BJ (cell line): ENCODE data around the gene STK24. TPM values are rescaled to one million over a fixed set of nuclear protein-coding genes. Genes with fewer than 3 reads are reported as not detected.
"Not testable (repeated sequence)": the region's sequence is repeated elsewhere in the genome, so short reads cannot be mapped to it uniquely, and the experiment has no call there.

ENCODE experiments used
- CTCF ChIA-PET: fragments of 350-600 bp; formaldehyde crosslinking; extraction: SDS; loops from one replicate; lab custom pipeline; 2021; ENCODE audit warnings: antibody characterized with exemption, inconsistent platforms; lab: Yijun Ruan, JAX
- POLR2A ChIA-PET: fragments of 300-600 bp; sonication (Branson Sonifier 250); formaldehyde crosslinking; extraction: SDS; loops from one replicate; lab custom pipeline; 2021; ENCODE audit warnings: antibody characterized with exemption; lab: Charles Lee
- DNase-seq: peaks from one replicate; pipeline ENCODE4 v3.0.0-alpha.2; 2011; ENCODE audit warnings: low read depth
- H3K27me3 ChIP-seq: 2 replicates; pipeline ENCODE4 v1.6.0; 2011; ENCODE audit warnings: low read length; ENCODE audit not compliant: control insufficient read depth, insufficient read depth
- H3K36me3 ChIP-seq: 2 replicates; pipeline ENCODE4 v1.5.1; 2011; ENCODE audit warnings: low read length; ENCODE audit not compliant: control insufficient read depth, insufficient read depth
- H3K4me3 ChIP-seq: 2 replicates; pipeline ENCODE4 v1.5.1; 2011; ENCODE audit warnings: low read depth, mild to moderate bottlenecking, control low read depth, low read length
- polyA plus RNA-seq: library from polyadenylated mRNA; depleted of rRNA; stranded (reverse); fragments of >200 nt; gene quantifications from 2 replicates; pipeline ENCODE4 v1.2.3, GENCODE V29; 2011
- TF ChIP-seq, protein P1 (sequence below): IDR thresholded peaks from 2 replicates; pipeline ENCODE4 v1.5.1; 2011; ENCODE audit warnings: low read depth, mild to moderate bottlenecking, control low read depth, inconsistent platforms, low read length, moderate library complexity; ENCODE audit not compliant: insufficient read depth

STK24 gene
- polyA plus RNA-seq, 1 experiment: 32.8 TPM

DNA sequence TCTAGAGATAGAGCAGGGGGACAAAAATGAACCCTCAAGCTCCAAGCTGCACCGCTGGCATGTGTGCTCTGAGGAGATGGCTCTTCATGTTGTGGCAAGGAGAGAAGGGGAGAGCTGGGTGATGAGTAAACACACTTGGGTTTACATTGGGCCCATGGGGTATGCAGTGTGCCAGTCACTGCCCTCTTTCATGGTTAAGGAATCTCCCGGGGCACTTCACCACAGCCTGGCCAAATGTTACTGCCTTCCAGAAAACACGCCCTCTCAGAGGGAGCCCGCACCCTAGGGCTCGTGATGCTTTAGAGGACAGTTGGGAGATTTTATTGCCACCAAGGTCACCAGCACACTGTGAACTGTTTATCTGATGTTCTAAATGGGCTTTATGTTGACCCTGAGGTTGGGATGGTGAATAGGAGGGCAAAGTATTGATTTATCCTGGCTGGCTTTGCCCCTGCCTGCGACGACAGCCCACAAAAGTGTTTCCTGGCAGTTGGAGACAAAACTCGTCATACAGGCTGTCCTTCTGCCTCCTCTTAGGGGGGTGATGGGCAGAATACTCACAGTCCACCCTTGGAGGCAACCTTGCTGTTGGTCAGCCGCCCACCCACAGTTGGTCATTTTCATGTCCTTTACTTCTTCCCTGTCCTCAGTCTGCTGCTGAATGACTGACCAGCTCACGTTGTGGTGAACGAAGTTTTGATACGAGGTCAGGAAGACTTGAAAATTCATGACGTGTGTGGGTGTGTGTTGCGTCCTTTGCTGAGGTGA is 156.9 kb downstream of the STK24 start:
- CTCF ChIA-PET: interaction anchor here (1.3 to 1.4 kb wide), 2 partner anchors 11 to 571 kb away, joined by 3 to 4 read pairs; no protein-coding TSS in a partner anchor
- POLR2A ChIA-PET: no interaction called here
- Histone ChIP-seq H3K27me3 (no peaks in the 10 kb centered on the region), H3K4me3 (no peak overlapping the region), H3K36me3 (peaks cover 20% of the 10 kb centered on the region)
- DNase-seq: no peak
- TF ChIP-seq, protein P1, sequence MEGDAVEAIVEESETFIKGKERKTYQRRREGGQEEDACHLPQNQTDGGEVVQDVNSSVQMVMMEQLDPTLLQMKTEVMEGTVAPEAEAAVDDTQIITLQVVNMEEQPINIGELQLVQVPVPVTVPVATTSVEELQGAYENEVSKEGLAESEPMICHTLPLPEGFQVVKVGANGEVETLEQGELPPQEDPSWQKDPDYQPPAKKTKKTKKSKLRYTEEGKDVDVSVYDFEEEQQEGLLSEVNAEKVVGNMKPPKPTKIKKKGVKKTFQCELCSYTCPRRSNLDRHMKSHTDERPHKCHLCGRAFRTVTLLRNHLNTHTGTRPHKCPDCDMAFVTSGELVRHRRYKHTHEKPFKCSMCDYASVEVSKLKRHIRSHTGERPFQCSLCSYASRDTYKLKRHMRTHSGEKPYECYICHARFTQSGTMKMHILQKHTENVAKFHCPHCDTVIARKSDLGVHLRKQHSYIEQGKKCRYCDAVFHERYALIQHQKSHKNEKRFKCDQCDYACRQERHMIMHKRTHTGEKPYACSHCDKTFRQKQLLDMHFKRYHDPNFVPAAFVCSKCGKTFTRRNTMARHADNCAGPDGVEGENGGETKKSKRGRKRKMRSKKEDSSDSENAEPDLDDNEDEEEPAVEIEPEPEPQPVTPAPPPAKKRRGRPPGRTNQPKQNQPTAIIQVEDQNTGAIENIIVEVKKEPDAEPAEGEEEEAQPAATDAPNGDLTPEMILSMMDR: no peak

DNA sequence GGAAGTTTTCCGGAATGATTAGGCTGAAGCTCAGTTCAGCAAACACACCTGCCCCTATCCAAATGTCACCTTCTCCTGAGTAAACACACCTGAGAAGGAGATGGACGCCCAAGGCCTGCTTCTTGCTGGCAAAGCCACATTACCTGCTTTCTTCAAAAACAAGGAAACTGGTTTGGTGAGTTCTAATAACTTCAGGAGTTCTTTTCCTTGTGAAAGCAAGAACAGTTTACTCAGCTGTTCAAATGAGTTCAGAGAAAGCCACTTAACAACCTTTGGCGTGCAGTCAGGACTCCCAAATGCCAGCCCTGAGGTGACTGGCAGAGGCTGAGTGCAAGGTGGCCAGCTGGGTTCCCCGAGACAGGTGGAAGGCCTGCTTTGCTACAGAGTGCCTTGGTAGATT is 160.5 kb downstream of the STK24 start:
- ChIA-PET POLR2A (no interaction called here), CTCF (interaction anchor here (0.8 to 2.3 kb wide), 2 partner anchors 13 to 29 kb away, joined by 3 to 8 read pairs; no protein-coding TSS in a partner anchor)
- TF ChIP-seq, protein P1: no peak
- no peaks in the 10 kb centered on the region for H3K27me3 ChIP-seq
- H3K36me3 ChIP-seq: peaks cover 31% of the 10 kb centered on the region
- DNase-seq: no peak
- no peak overlapping the region for H3K4me3 ChIP-seq

DNA sequence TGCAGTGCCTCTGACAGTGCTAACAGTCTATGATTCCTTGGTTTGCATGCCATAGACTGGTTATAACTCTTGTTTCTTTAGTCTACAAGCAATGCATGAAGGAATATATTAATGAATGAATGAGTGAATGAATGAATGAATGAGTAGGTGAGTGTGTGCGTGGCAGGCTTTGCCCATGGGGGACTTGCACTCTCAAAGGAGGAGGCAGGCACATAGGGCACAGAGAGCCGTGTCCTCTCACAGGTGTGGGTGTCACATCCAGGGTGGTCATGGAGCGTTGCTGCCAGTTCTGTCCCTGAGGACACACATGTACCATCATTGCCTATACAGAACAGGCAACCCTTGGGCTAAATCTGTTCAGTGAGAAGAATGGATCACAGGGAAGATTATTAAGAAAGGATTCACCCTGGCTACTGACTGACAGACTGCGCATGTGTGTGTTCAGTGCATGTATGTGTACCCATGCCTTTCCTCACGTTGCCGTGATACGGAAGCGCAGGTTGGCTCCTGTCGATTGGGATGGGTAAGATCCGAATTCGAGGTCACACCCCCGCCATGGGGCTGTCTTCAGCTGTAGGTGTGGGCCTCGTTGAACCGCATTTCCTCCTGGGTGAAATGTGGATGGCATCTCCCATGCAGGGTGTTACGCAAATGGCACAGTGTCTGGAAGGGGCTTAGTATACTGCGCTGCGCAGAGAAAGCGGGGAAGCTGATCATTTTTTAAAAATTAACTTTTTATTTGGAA is 161.4 kb downstream of the STK24 start:
- TF ChIP-seq, protein P1: no peak
- H3K4me3 ChIP-seq: no peak overlapping the region
- POLR2A ChIA-PET: no interaction called here
- H3K36me3 ChIP-seq: peaks cover 31% of the 10 kb centered on the region
- CTCF ChIA-PET: no interaction called here
- H3K27me3 ChIP-seq: no peaks in the 10 kb centered on the region
- DNase-seq: no peak

DNA sequence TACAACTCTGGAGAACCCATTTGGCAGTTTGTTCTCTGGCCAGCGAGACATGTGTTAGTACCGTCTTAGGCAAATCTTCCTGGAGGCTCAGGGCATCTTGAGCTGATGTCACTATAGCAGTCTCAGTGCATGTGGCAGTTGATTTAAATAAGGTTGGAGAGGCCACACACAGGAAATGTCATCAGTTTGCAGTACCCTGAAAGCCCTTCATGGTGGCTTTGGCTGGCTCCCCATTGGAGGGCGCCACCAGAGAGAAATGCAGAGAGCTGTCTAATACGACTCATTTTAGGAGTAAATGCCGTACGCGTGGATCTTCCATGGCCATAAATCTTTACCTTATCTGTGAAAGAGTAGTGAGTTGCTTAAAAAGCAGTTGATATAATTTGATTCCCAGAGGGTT is 163.1 kb downstream of the STK24 start:
- Histone ChIP-seq H3K4me3 (no peak overlapping the region), H3K36me3 (peaks cover 33% of the 10 kb centered on the region), H3K27me3 (no peaks in the 10 kb centered on the region)
- TF ChIP-seq, protein P1: no peak
- CTCF ChIA-PET: interaction anchor here (0.6 to 1.3 kb wide), 3 partner anchors 10 to 381 kb away, joined by 3 read pairs; no protein-coding TSS in a partner anchor
- DNase-seq: no peak
- POLR2A ChIA-PET: no interaction called here

DNA sequence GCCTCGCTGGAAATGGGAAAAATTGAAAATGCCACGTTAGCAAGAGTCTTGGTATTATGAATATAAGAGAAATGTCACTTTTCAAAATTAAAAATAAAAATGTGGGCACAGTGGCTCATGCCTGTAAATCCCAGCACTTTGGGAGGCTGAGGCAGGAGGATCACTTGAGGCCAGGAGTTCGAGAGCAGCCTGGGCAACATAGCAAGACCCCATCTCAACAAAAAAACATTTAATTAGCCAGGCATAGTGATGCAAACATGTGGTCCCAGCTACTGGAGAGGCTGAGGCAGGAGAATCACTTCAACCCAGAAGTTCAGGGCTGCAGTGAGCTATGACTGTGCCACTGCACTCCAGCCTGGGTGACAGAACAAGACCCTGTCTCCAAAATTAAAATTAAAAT is 163.6 kb downstream of the STK24 start:
- POLR2A ChIA-PET, H3K27me3 ChIP-seq, H3K4me3 ChIP-seq, DNase-seq: not testable (repeated sequence)
- H3K36me3 ChIP-seq: peaks cover 33% of the 10 kb centered on the region
- CTCF ChIA-PET: interaction anchor here (0.6 to 1.3 kb wide), 2 partner anchors 18 to 380 kb away, joined by 3 read pairs; no protein-coding TSS in a partner anchor
